ENCODE measurements around the gene ERCC6L2.

GRCh38 chr9:95910770-95911340 lies 35.4 kb downstream of the ERCC6L2 start:
- TF ChIP-seq TAF1 (IDR thresholded peaks at IDR 0.05; ENCODE audit: low read depth) (no peak), EP300 (conservative IDR thresholded peaks at IDR 0.05; ENCODE audit: poor library complexity, severe bottlenecking) (no peak)

Measured in neural cell (in vitro differentiated cells).